ENCODE measurements around the gene LRRTM2.
"Not testable (repeated sequence)": the region's sequence is repeated elsewhere in the genome, so short reads cannot be mapped to it uniquely, and the experiment has no call there.

Gene LRRTM2

DNA sequence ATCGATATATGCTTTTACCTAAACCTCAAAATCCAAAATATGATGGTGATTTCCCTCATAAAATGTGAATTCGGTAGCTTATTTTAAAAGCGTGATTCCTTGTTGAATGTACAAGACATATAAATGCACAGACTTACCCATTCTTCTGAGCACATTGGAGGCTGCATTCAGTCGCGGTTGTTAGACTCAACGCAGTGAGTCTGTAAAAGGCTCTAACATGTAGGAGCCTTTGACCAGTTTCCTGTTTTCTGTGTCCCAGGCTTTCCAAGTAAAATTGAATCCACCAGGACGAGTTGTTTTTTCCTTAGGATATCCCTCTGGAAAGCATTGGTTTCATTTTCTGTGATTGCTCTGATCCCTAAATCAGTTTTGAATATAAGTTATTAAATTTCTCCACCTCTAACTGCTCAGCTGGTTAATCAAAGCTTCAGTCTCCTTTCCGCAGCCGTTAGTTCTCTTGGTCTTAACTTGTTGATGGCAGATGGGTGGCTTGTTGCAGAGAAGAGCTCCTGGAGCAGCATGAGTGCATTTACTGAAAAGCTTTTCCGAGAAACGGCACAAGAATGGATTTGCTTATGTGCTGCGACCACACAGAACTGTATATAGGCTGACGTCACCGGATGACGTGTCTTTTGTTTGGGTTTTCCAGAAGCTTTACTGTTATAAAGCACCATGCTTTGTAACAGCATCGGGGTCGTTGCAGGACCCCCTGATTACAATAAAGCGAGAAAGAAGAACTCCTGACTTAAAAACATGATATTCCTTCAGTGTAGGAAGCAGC is at the start of gene LRRTM2:
LRRTM2 (minus strand) TSS at position 565 of the 781 bp plus-strand sequence; CDS start at position 141, 424 bp downstream.
- DNase-seq, result peak; percentile 87

GRCh38 chr5:138922494-138922893 is 47.4 kb upstream of the LRRTM2 start:
- no peak for DNase-seq

- not testable (repeated sequence) for DNase-seq
Measured at GRCh38 chr5:138921362-138921761, 46.2 kb upstream of the LRRTM2 start.

- DNase-seq, result no peak
Measured at GRCh38 chr5:138920181-138920580, 45.0 kb upstream of the LRRTM2 start.

GRCh38 chr5:138918686-138919085 is 43.6 kb upstream of the LRRTM2 start:
- no peak for DNase-seq

DNA sequence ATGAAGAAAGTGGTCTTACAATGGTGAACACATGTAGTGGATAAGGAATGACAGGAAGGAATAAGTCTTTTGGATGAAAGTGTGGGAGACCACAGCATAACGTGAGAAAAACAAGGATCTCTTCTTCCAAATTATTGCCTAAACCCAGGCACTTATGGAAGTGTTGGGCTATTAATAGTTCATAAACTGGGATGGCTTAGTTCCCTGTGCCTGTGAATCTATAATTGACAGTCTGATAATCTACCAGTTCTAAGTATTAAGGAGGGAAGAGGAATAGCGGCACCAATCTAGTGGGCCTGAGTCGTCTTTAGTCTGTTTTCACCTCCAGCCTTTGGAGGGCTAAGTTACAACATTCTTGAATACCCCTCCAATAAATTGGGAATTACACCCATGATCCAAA is 39.2 kb upstream of the LRRTM2 start:
- DNase-seq, result no peak

DNA sequence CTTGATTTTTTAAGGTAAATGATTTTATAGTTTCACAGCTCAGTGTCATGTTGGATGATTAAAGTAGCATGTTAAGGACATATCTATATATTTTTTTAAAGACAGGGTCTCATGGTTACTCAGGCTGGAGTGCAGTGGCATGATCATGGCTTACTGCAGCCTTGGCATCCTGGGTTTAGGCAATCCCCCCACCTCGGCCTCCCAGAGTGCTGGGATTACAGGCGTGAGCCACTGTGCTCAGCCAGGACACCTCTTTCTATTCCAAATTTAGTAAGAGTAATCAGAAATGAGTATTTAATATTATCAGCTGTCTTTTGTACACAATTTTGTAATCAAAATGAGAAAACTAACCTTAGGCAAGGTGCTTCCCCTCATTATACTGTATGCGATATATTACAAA is 38.6 kb upstream of the LRRTM2 start:
- DNase-seq, result no peak

DNA sequence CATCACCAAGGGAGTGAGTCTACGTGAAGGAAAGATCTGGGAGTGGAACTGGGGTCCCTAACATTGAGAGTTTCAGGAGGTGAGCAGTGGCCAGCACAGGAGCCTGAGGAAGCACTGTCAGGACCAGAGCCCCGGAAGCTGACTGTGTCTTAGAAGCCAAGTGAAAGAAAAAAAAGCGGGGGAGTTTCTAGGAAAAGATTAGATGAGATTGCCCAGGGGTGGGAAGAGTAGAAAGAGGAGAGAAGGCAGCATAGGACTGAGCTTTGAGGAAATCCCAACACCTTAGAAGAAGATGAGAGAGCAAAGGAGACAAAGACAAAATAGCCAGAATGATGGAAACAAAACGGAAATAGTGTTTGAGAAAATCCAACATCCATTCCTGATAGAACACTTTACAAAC is 37.0 kb upstream of the LRRTM2 start:
- DNase-seq, result no peak

DNA sequence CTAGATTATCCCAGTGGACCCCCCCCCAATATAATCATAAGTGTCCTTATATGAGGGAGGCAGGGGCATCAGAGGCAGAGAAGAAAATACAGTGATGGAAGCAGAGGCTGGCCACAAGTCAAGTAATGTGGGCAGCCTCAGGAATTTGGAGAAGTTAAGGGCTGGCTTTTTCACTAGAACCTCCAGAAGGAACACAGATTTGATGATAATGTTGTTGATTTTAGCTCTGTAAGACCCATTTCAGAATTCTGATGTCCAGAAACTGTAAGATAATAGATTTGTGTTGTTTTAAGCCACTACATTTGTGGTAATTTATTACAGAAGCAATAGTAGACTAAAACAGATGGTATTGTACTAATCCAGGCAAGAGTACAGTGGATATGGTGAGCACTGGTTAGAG is 36.3 kb upstream of the LRRTM2 start:
- no peak for DNase-seq

DNA sequence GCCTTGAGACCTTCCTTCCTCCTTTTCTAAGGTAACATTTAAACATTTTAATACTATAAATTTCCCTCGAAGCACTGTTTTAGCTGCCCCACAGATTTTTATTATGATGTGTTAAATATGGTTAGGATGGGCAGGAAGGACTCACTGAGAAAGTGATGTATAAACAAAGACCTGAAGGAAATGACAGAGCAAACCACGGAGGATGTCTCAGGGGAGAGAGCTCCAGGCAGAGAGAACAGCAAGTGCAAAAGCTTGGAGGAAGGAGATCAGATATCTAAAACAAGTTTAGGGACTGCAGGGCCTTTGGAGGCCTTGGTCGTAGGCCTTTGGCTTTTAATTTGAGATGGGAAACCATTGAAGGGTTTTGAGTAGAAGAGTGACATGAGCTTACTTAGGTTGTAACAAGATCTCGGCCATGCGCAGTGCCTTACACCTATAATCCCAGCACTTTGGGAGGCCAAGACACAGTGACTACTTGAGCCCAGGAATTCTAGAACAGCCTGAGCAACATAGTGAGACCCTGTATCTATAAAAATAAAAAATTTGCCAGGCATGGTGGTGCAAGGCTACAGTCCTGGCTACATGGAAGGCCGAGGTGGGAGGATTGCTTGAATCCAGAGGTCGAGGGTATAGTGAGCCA is 35.5 kb upstream of the LRRTM2 start:
- no peak for DNase-seq

- no peak for DNase-seq
Measured at GRCh38 chr5:138909734-138910133, 34.6 kb upstream of the LRRTM2 start.

GRCh38 chr5:138905541-138905940 is 30.4 kb upstream of the LRRTM2 start:
- DNase-seq, result peak; percentile 60

- DNase-seq, result peak; percentile 56
Measured at GRCh38 chr5:138903130-138903775, 28.1 kb upstream of the LRRTM2 start.

DNA sequence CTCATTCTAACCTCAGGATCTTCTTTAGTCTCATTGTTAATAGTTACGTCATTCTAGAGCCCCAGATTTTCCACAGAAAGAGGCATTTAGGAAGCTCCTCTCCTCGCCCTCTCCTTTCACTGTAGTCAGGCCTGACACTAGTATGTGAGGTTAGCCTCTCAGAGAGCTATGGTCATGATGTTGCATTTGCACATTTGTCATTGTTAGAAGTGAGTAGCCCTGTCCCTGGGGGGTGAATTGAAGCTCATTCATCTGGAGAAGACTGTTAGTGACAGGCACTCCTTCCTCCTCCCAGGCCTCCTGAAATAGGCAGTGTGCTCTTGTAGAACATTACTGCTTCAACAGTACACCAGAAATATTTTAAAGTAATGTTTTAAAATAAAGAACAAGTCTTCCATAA is 26.6 kb upstream of the LRRTM2 start:
- DNase-seq, result no peak

DNA sequence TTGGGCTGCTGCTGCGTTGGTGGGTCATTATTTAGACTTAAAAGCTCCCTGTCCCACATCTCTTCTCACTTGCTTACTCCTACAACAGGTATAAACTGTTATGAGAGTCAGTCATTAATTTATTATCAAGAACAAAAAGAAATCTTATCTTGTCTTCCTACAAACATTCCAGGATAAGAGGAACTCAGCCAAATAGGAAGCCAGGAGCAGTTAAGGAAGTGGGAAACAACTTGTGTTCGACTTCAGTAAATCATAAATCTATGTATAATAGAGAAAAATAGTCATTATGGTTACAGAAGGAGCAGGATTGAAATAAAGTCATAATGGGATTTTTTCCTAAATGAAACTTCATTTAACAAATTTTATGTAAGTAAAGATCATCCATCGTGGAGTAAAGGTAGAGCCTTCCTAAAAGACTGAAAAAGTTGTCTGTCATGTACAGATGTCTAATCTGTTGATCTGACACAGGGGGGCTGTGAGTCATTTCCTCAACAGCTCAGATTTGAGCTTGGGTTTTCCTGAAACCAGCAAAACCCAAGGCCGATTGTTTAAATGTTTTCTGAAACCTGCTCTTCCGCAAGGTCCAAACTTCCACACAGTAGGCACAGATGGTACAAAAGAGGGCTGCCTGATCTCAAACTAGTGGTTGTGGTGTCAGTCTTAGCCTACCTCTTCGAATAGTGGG is 25.3 kb upstream of the LRRTM2 start:
- peak; percentile 76 for DNase-seq

- DNase-seq, result no peak
Measured at GRCh38 chr5:138898742-138899141, 23.6 kb upstream of the LRRTM2 start.

DNA sequence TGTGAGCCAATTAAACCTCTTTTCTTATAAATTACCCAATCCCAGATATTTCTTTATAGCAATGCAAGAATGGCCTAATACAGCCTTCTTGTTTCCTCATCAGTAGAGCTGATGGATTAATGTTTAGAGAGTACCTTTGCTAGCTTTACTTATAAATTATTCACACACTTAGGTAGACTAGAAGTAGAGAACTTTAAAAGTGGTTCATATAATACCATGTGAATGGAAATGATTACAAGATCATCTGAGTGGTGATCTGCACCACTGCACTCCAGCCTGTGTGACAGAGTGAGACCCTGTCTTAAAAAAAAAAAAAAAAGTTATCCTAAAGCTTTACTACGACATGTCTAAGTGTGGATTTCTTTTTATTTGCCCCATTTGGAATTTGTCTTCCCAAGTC is 23.2 kb upstream of the LRRTM2 start:
- no peak for DNase-seq

DNA sequence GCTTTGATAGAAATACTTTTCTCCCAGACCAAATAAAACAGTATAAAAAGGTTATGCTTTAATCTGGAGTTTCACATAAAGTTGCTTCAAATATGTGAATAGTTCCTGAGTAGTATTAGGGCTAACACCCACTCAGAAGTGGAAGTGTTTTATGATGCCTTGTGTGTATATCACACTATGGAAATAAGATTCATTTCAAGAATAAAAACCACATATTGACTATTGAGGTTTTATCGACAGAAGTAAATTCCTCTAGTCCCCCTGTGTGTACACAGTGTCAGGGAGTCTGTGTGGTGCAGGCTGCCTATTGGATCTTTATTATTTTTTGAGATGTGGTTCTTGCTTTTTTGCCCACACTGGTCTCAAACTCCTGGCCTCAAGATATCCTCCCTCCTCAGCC is 20.8 kb upstream of the LRRTM2 start:
- DNase-seq, result no peak

- no peak for DNase-seq
Measured at GRCh38 chr5:138890644-138891043, 15.5 kb upstream of the LRRTM2 start.

GRCh38 chr5:138889994-138890393 is 14.9 kb upstream of the LRRTM2 start:
- DNase-seq, result no peak

DNA sequence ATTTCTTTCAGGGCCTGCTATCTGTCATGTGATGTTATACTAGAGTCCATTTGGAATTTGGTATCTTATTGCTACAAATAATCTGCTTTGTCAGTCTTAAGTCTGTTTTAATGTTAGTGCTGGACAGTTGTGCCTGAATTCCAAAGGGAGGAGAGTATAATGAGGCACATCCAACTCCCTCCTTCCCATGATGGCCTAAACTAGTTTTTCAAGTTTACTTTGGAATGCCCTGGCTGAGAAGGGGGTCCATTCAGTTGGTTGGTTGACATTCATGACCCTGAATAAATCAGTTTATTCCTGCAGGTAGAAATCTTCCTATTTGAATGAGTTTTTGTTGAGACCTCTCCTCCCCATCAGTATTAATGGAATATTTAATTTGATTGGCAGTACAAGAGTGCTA is 9.4 kb upstream of the LRRTM2 start:
- no peak for DNase-seq

DNA sequence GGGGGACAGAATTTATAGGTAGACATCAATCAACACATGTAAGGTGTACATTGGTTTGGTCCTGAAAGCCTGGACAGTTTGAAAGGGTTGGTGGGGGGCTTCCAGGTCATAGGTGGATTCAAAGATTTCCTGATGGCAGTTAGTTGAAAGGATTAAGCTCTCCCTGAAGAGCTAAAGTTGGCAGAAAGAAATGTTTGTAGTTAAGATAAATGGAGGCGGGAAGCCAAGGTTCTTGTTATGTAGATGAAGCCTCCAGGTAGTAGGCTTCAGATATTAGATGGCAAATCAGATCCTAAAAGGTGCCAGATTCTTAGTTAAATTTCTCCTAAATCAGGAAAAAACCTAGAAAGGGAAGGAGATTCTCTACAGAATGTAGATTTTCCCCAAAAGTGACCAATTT is 9.0 kb upstream of the LRRTM2 start:
- no peak for DNase-seq

GRCh38 chr5:138883211-138883610 is 8.1 kb upstream of the LRRTM2 start:
- no peak for DNase-seq
